Measurements from ENCODE around the gene PITX1.

- TF ChIP-seq POLR2A (IDR thresholded peaks at IDR 0.05) (no peak), CTCF (IDR thresholded peaks at IDR 0.05) (no peak)
These were observed 3.6 kb upstream of the PITX1 start for GRCh38 chr5:135037519-135038204.
